ENCODE measurements around the gene CFAP65. TPM values are rescaled to one million over a fixed set of nuclear protein-coding genes. Genes with fewer than 3 reads are reported as not detected.

Gene CFAP65
- total RNA-seq, 3 donors from 2014 or later (not counting 1 experiment from before 2014, with no cell fraction given): not detected

GRCh38 chr2:218959141-218959731 lies 82.1 kb downstream of the CFAP65 start, which contains the start of gene CDK5R2:
Gene CDK5R2 (plus strand): TSS chr2:218959666. CDS start chr2:218959821, 155 bp downstream.
- H3K36me3 ChIP-seq (ENCODE audit: control insufficient read depth, insufficient read depth, low read length): no peaks in the 10 kb centered on the region
- peaks cover 61 to 74% of the 10 kb centered on the region in 2 donors for H3K27me3 Mint-ChIP-seq (ENCODE audit: low read depth in 2 of 2)
- peaks cover 9% of the 10 kb centered on the region for H3K9me3 ChIP-seq (ENCODE audit: control insufficient read depth, insufficient read depth, low read length)
- H3K4me3 Mint-ChIP-seq: peak within 1 kb of the TSS; percentile 57
- TF ChIP-seq CTCF (IDR thresholded peaks at IDR 0.05): no peak
- ATAC-seq: peak; percentile 58 to 80 (median 60)
- peak in 1 of 2 donors; percentile 76 for DNase-seq
- peaks cover 46% of the 10 kb centered on the region for H3K27me3 ChIP-seq (ENCODE audit: control insufficient read depth, insufficient read depth, low read length)
- no peaks in the 10 kb centered on the region for H3K36me3 Mint-ChIP-seq
- intact Hi-C loops (cut with micrococcal nuclease): no loop called here
- H3K4me1 ChIP-seq (ENCODE audit: control insufficient read depth, insufficient read depth, low read length): peaks cover 19% of the 10 kb centered on the region
- no peaks in the 10 kb centered on the region for H3K9me3 Mint-ChIP-seq
- H3K27ac Mint-ChIP-seq: no peak within 1 kb of the TSS
- 3% methylated on average over 37 of the region's 37 CpGs for WGBS (ENCODE audit: insufficient coverage)
- H3K4me1 Mint-ChIP-seq: peaks cover 0 to 18% of the 10 kb centered on the region in 2 donors
- H3K27ac ChIP-seq (ENCODE audit: low read length): no peak within 1 kb of the TSS
- no peak within 1 kb of the TSS for H3K4me3 ChIP-seq (ENCODE audit: low read length)

GRCh38 chr2:218958276-218958675 lies 83.0 kb downstream of the CFAP65 start:
- Mint-ChIP-seq H3K27ac (no peak overlapping the region), H3K4me1 (peaks cover 0 to 12% of the 10 kb centered on the region in 2 donors), H3K9me3 (no peaks in the 10 kb centered on the region), H3K27me3 (ENCODE audit: low read depth in 2 of 2) (peaks cover 58 to 69% of the 10 kb centered on the region in 2 donors), H3K36me3 (no peaks in the 10 kb centered on the region), H3K4me3 (no peak overlapping the region)
- peaks cover 37% of the 10 kb centered on the region for H3K27me3 ChIP-seq (ENCODE audit: control insufficient read depth, insufficient read depth, low read length)
- DNase-seq: no peak
- peaks cover 9% of the 10 kb centered on the region for H3K9me3 ChIP-seq (ENCODE audit: control insufficient read depth, insufficient read depth, low read length)
- no peaks in the 10 kb centered on the region for H3K36me3 ChIP-seq (ENCODE audit: control insufficient read depth, insufficient read depth, low read length)
- H3K27ac ChIP-seq (ENCODE audit: low read length): no peak overlapping the region
- no peak for TF ChIP-seq CTCF (IDR thresholded peaks at IDR 0.05)
- ATAC-seq: no peak
- WGBS (ENCODE audit: insufficient coverage): 100% methylated on average over 1 of the region's 1 CpG
- H3K4me3 ChIP-seq (ENCODE audit: low read length): no peak overlapping the region
- H3K4me1 ChIP-seq (ENCODE audit: control insufficient read depth, insufficient read depth, low read length): peaks cover 19% of the 10 kb centered on the region
- intact Hi-C loops (cut with micrococcal nuclease): no loop called here

- Mint-ChIP-seq H3K4me1 (peaks cover 0 to 10% of the 10 kb centered on the region in 2 donors), H3K27ac (no peak overlapping the region), H3K9me3 (no peaks in the 10 kb centered on the region), H3K36me3 (no peaks in the 10 kb centered on the region), H3K27me3 (ENCODE audit: low read depth in 2 of 2) (peaks cover 58 to 71% of the 10 kb centered on the region in 2 donors), H3K4me3 (peak overlapping the region; percentile 29)
- Histone ChIP-seq H3K27ac (ENCODE audit: low read length) (no peak overlapping the region), H3K27me3 (ENCODE audit: control insufficient read depth, insufficient read depth, low read length) (peaks cover 31% of the 10 kb centered on the region), H3K4me1 (ENCODE audit: control insufficient read depth, insufficient read depth, low read length) (peaks cover 13% of the 10 kb centered on the region), H3K4me3 (ENCODE audit: low read length) (no peak overlapping the region), H3K9me3 (ENCODE audit: control insufficient read depth, insufficient read depth, low read length) (peaks cover 6% of the 10 kb centered on the region), H3K36me3 (ENCODE audit: control insufficient read depth, insufficient read depth, low read length) (no peaks in the 10 kb centered on the region)
- ATAC-seq (no peak), DNase-seq (no peak)
- 84% methylated on average over 4 of the region's 4 CpGs for WGBS (ENCODE audit: insufficient coverage)
- TF ChIP-seq CTCF (IDR thresholded peaks at IDR 0.05): no peak
- intact Hi-C loops (cut with micrococcal nuclease): no loop called here
Measured at GRCh38 chr2:218957671-218958070, 83.6 kb downstream of the CFAP65 start.

GRCh38 chr2:218956039-218956438 lies 85.3 kb downstream of the CFAP65 start:
- Histone ChIP-seq H3K36me3 (ENCODE audit: control insufficient read depth, insufficient read depth, low read length) (no peaks in the 10 kb centered on the region), H3K9me3 (ENCODE audit: control insufficient read depth, insufficient read depth, low read length) (no peaks in the 10 kb centered on the region), H3K4me3 (ENCODE audit: low read length) (no peak overlapping the region), H3K27me3 (ENCODE audit: control insufficient read depth, insufficient read depth, low read length) (peaks cover 18% of the 10 kb centered on the region), H3K27ac (ENCODE audit: low read length) (no peak overlapping the region), H3K4me1 (ENCODE audit: control insufficient read depth, insufficient read depth, low read length) (peaks cover 12% of the 10 kb centered on the region)
- intact Hi-C loops (cut with micrococcal nuclease): no loop called here
- peaks cover 58 to 60% of the 10 kb centered on the region in 2 donors for H3K27me3 Mint-ChIP-seq (ENCODE audit: low read depth in 2 of 2)
- H3K36me3 Mint-ChIP-seq: no peaks in the 10 kb centered on the region
- no peak for ATAC-seq
- TF ChIP-seq CTCF (IDR thresholded peaks at IDR 0.05): no peak
- no peak overlapping the region for H3K27ac Mint-ChIP-seq
- H3K9me3 Mint-ChIP-seq: no peaks in the 10 kb centered on the region
- DNase-seq: no peak
- H3K4me1 Mint-ChIP-seq: peaks cover 0 to 3% of the 10 kb centered on the region in 2 donors
- 91% methylated on average over 1 of the region's 1 CpG for WGBS (ENCODE audit: insufficient coverage)
- no peak overlapping the region for H3K4me3 Mint-ChIP-seq
